Measurements from ENCODE around the gene ANKHD1.

- no peak for TF ChIP-seq EZH2 (IDR thresholded peaks at IDR 0.05; ENCODE audit: low read depth)
- peak; percentile 86 for TF ChIP-seq CTCF (conservative IDR thresholded peaks at IDR 0.05)
Observed at GRCh38 chr5:140372971-140373487, 28.6 kb upstream of the ANKHD1 start.
